Trophoblast cell (in vitro differentiated cells and primary cell): ENCODE measurements around the gene RGS4.

Experiments
- DNase-seq, 2 donors: peaks; one replicate each; pipeline ENCODE4 v3.0.0-alpha.2; 2016
- H2AFZ ChIP-seq: 2 replicates; pipeline ENCODE4 v1.6.1; 2013; ENCODE audit warnings: low read length, moderate library complexity, mild to moderate bottlenecking; ENCODE audit not compliant: insufficient read depth, poor library complexity
- H2AK5ac ChIP-seq: 2 replicates; pipeline ENCODE4 v1.6.1; 2013; ENCODE audit warnings: mild to moderate bottlenecking, low read length
- H2BK120ac ChIP-seq: 2 replicates; pipeline ENCODE4 v1.6.1; 2013; ENCODE audit warnings: low read length, mild to moderate bottlenecking, moderate library complexity; ENCODE audit not compliant: insufficient read depth, poor library complexity
- H2BK12ac ChIP-seq: 2 replicates; pipeline ENCODE4 v1.6.1; 2013; ENCODE audit warnings: mild to moderate bottlenecking, low read length, moderate library complexity
- H2BK5ac ChIP-seq: 2 replicates; pipeline ENCODE4 v1.6.1; 2013; ENCODE audit warnings: low read length, low read depth, moderate library complexity, mild to moderate bottlenecking; ENCODE audit not compliant: poor library complexity
- H3K14ac ChIP-seq: 2 replicates; pipeline ENCODE4 v1.6.1; 2013; ENCODE audit warnings: mild to moderate bottlenecking, low read length
- H3K18ac ChIP-seq: 2 replicates; pipeline ENCODE4 v1.6.1; 2013; ENCODE audit warnings: mild to moderate bottlenecking, low read length
- H3K23ac ChIP-seq: 2 replicates; pipeline ENCODE4 v1.6.1; 2013; ENCODE audit warnings: low read length
- H3K27ac ChIP-seq: 2 replicates; pipeline ENCODE4 v1.5.1; 2013; ENCODE audit warnings: low read depth, mild to moderate bottlenecking, inconsistent platforms, low read length, moderate library complexity
- H3K27me3 ChIP-seq: 2 replicates; pipeline ENCODE4 v1.6.1; 2013; ENCODE audit warnings: inconsistent platforms, mild to moderate bottlenecking, low read length, moderate library complexity; ENCODE audit not compliant: insufficient read depth
- H3K36me3 ChIP-seq, 2 experiments: 1 replicate in 1 of 2; 2 replicates in 1 of 2; pipeline ENCODE4 v1.6.1; 2013; ENCODE audit warnings: low read length in 2 of 2, mild to moderate bottlenecking in 2 of 2, moderate library complexity in 1 of 2; ENCODE audit not compliant: insufficient read depth in 2 of 2, control insufficient read depth in 1 of 2
- H3K4ac ChIP-seq: 2 replicates; pipeline ENCODE4 v1.6.1; 2013; ENCODE audit warnings: low read depth, mild to moderate bottlenecking, low read length, moderate library complexity
- H3K4me1 ChIP-seq, 2 experiments: 1 replicate in 1 of 2; 2 replicates in 1 of 2; pipeline ENCODE4 v1.6.1; 2013; ENCODE audit warnings: low read length in 2 of 2, mild to moderate bottlenecking in 2 of 2, moderate library complexity in 1 of 2; ENCODE audit not compliant: insufficient read depth in 2 of 2, control insufficient read depth in 1 of 2
- H3K4me2 ChIP-seq: 2 replicates; pipeline ENCODE4 v1.6.1; 2013; ENCODE audit warnings: inconsistent platforms, mild to moderate bottlenecking, low read length, moderate library complexity
- H3K4me3 ChIP-seq: 2 replicates; pipeline ENCODE4 v1.5.1; 2013; ENCODE audit warnings: mild to moderate bottlenecking, low read depth, low read length, inconsistent platforms
- H3K79me1 ChIP-seq: one replicate; pipeline ENCODE4 v1.6.1; 2013; ENCODE audit warnings: low read length
- H3K79me2 ChIP-seq: 2 replicates; pipeline ENCODE4 v1.6.1; 2013; ENCODE audit warnings: low read length, mild to moderate bottlenecking; ENCODE audit not compliant: control insufficient read depth, insufficient read depth, poor library complexity
- H3K9ac ChIP-seq: 2 replicates; pipeline ENCODE4 v1.6.1; 2013; ENCODE audit warnings: mild to moderate bottlenecking, low read length
- H3K9me3 ChIP-seq: 2 replicates; pipeline ENCODE4 v1.6.1; 2013; ENCODE audit warnings: low read depth, mild to moderate bottlenecking, control low read depth, inconsistent platforms, low read length; ENCODE audit not compliant: insufficient read depth
- H4K12ac ChIP-seq: 2 replicates; pipeline ENCODE4 v1.6.1; 2013; ENCODE audit warnings: low read depth, mild to moderate bottlenecking, low read length, moderate library complexity
- H4K8ac ChIP-seq: 2 replicates; pipeline ENCODE4 v1.6.1; 2013; ENCODE audit warnings: low read depth, mild to moderate bottlenecking, low read length, moderate library complexity
- H4K91ac ChIP-seq: one replicate; pipeline ENCODE4 v1.6.1; 2013; ENCODE audit warnings: low read depth, mild to moderate bottlenecking, low read length, moderate library complexity
- WGBS: extraction: QIAGEN DNeasy Blood & Tissue Kit; methylation state at CpG from one replicate; pipeline ENCODE4 v1.1.7; 2013; ENCODE audit warnings: missing lambda C conversion rate; ENCODE audit not compliant: insufficient read length, insufficient coverage; ENCODE audit errors: extremely low coverage; 5-methylcytosine and 5-hydroxymethylcytosine counted together

Gene RGS4

GRCh38 chr1:163066168-163066567, 3.0 kb upstream of the RGS4 start:
- Histone ChIP-seq H3K18ac (no peak overlapping the region), H3K4ac (no peak overlapping the region), H2BK5ac (no peak overlapping the region), H3K9ac (no peak overlapping the region), H3K27me3 (no peaks in the 10 kb centered on the region), H4K91ac (no peak overlapping the region), H2BK120ac (no peak overlapping the region), H3K14ac (no peak overlapping the region), H3K79me1 (no peaks in the 10 kb centered on the region), H3K23ac (no peak overlapping the region), H2AFZ (no peak overlapping the region), H4K12ac (no peak overlapping the region), H3K36me3 (no peaks in the 10 kb centered on the region), H3K79me2 (no peaks in the 10 kb centered on the region), H3K4me3 (no peak overlapping the region), H3K27ac (no peak overlapping the region), H2AK5ac (no peak overlapping the region), H4K8ac (no peak overlapping the region), H3K9me3 (no peaks in the 10 kb centered on the region), H3K4me1 (no peaks in the 10 kb centered on the region), H3K4me2 (no peak overlapping the region), H2BK12ac (no peak overlapping the region)
- WGBS: no CpG with 5 or more reads among the region's 1 CpG
- no peak for DNase-seq

- no peak overlapping the region for H3K4ac ChIP-seq
- no peaks in the 10 kb centered on the region for H3K79me2 ChIP-seq
- H2BK12ac ChIP-seq: no peak overlapping the region
- H2AK5ac ChIP-seq: no peak overlapping the region
- no peak overlapping the region for H3K14ac ChIP-seq
- WGBS: no CpG with 5 or more reads among the region's 2 CpGs
- no peak for DNase-seq
- H3K9ac ChIP-seq: no peak overlapping the region
- no peak overlapping the region for H3K18ac ChIP-seq
- no peak overlapping the region for H2BK120ac ChIP-seq
- no peak overlapping the region for H2BK5ac ChIP-seq
- H3K27me3 ChIP-seq: no peaks in the 10 kb centered on the region
- no peaks in the 10 kb centered on the region for H3K4me1 ChIP-seq
- no peak overlapping the region for H4K8ac ChIP-seq
- H2AFZ ChIP-seq: no peak overlapping the region
- no peak overlapping the region for H3K4me2 ChIP-seq
- no peaks in the 10 kb centered on the region for H3K79me1 ChIP-seq
- no peak overlapping the region for H3K23ac ChIP-seq
- H3K9me3 ChIP-seq: no peaks in the 10 kb centered on the region
- no peak overlapping the region for H3K4me3 ChIP-seq
- no peaks in the 10 kb centered on the region for H3K36me3 ChIP-seq
- H4K12ac ChIP-seq: no peak overlapping the region
- no peak overlapping the region for H3K27ac ChIP-seq
- no peak overlapping the region for H4K91ac ChIP-seq
Measured at GRCh38 chr1:163066686-163067085, 2.5 kb upstream of the RGS4 start.

GRCh38 chr1:163068716-163069115, 445 bp upstream of the RGS4 start:
- Histone ChIP-seq H3K9me3 (no peaks in the 10 kb centered on the region), H3K27ac (no peak overlapping the region), H4K91ac (no peak overlapping the region), H3K79me2 (no peaks in the 10 kb centered on the region), H3K36me3 (no peaks in the 10 kb centered on the region), H3K4me3 (no peak overlapping the region), H4K8ac (no peak overlapping the region), H3K4ac (no peak overlapping the region), H3K4me2 (no peak overlapping the region), H3K79me1 (no peaks in the 10 kb centered on the region), H3K4me1 (no peaks in the 10 kb centered on the region), H3K23ac (no peak overlapping the region), H3K14ac (no peak overlapping the region), H2BK120ac (no peak overlapping the region), H3K9ac (no peak overlapping the region), H2AFZ (no peak overlapping the region), H2AK5ac (no peak overlapping the region), H3K18ac (no peak overlapping the region), H2BK5ac (no peak overlapping the region), H3K27me3 (no peaks in the 10 kb centered on the region), H2BK12ac (no peak overlapping the region), H4K12ac (no peak overlapping the region)
- DNase-seq: no peak
- no CpG with 5 or more reads among the region's 5 CpGs for WGBS

- Histone ChIP-seq H3K36me3 (no peaks in the 10 kb centered on the region), H4K8ac (no peak overlapping the region), H3K4ac (no peak overlapping the region), H3K4me1 (no peaks in the 10 kb centered on the region), H2BK12ac (no peak overlapping the region), H3K79me1 (no peaks in the 10 kb centered on the region), H3K9ac (no peak overlapping the region), H3K23ac (no peak overlapping the region), H3K4me3 (no peak overlapping the region), H2AK5ac (no peak overlapping the region), H3K27me3 (no peaks in the 10 kb centered on the region), H4K12ac (no peak overlapping the region), H3K14ac (no peak overlapping the region), H3K18ac (no peak overlapping the region), H3K9me3 (no peaks in the 10 kb centered on the region), H2BK120ac (no peak overlapping the region), H2BK5ac (no peak overlapping the region), H3K79me2 (no peaks in the 10 kb centered on the region), H2AFZ (no peak overlapping the region), H4K91ac (no peak overlapping the region), H3K4me2 (no peak overlapping the region), H3K27ac (no peak overlapping the region)
- WGBS: no CpG with 5 or more reads among the region's 2 CpGs
- no peak for DNase-seq
Measured at GRCh38 chr1:163069655-163070277, 605 bp downstream of the RGS4 start.
